HG03196 (cell line): ENCODE measurements around the gene FBLN2.
"Not testable (repeated sequence)": the region's sequence is repeated elsewhere in the genome, so short reads cannot be mapped to it uniquely, and the experiment has no call there.

ENCODE experiments used
- ATAC-seq: cut with Tn5 transposase; IDR thresholded peaks from one replicate; pipeline ENCODE4 v1.9.1; 2021; ENCODE audit not compliant: unreplicated experiment

The FBLN2 gene

DNA sequence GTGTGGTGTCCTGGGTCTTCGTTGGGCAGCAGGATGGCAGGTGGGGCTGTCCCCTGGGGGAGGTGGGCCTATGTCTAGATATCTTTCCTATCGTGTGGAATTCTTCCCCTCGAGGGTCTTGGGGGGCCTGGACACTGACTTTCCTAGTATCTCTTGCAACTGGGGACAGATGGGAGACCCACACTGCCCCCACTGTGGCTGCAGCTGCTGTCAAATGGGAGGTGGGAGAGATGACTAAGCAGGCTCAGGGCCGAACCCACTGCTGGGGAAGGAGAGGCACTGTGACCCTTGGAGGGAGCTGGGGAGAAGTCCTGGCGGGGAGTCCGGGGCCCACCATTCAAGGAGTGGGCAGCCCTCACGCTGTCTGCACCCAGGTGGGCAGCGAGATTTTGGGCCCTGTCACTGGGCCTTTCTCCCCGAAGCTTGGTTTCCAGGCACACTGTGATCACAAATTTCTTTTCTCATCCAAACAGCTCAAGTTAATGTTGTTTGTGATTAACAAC is 2.9 kb upstream of the FBLN2 start:
- no peak for ATAC-seq

DNA sequence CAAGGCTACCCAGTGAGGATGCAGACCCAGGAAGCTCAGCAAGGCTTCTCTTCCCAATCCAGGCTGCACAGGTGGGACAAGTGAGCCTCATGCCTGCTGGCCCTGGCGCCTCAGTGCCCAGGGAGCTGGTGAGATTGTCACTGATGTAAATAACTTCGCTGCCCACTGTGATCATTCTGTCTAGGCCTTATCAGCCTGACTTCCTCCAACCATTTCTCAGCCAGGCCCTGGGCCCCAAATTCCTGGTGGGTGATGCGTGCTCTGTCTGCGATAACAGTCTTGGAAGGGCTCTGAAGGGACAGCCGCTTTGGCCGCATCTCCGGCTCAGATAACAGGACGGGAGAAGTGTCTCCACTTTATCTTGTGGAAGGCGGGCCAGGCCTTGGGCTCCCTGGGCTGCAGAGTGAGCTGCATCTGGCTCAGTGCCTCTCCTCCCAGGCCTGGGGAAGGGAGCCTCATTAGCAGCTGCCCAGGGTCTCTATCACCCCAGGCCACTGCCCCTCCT is 2.2 kb upstream of the FBLN2 start:
- ATAC-seq, result no peak

GRCh38 chr3:13547591-13548371 is 1.1 kb upstream of the FBLN2 start:
- no peak for ATAC-seq

DNA sequence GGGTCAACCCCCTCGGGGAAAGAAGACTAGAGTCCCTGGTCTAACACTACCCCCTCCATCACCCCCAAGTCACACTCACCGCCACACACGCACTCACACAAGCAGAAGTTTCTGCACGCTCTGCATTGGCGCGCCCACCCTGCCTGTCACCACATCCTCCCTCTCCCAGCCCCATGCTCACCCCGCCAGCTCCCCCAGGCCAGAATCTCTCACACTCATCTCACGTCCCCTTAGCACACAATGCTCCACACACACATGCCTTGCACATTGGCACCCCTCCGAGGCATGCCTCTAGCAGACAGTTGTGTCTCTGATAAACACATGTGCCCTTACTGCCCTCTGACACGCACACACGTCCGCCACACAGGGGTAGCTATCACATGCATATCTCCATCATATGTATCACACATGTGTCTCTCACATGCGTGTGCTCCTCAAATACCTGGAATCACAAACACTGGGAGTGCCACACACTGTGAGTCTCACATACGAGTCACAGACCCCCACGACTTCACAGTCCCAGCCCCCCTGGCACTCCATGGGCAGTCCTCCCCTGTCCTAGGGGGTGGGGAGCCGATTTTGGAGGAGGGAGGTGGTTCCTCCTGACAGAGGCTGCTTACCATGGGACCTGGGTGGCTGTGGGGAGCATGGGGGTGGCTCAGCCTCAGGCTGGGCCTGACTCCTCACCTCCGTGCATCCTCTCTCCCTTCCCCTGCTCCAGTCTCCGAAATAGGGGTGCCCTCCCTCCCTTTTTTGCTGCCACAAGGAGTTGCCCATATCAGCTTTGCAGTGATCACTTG is 898 bp downstream of the FBLN2 start:
- no peak for ATAC-seq

GRCh38 chr3:13550423-13550690 is 1.4 kb downstream of the FBLN2 start:
- ATAC-seq, result no peak

DNA sequence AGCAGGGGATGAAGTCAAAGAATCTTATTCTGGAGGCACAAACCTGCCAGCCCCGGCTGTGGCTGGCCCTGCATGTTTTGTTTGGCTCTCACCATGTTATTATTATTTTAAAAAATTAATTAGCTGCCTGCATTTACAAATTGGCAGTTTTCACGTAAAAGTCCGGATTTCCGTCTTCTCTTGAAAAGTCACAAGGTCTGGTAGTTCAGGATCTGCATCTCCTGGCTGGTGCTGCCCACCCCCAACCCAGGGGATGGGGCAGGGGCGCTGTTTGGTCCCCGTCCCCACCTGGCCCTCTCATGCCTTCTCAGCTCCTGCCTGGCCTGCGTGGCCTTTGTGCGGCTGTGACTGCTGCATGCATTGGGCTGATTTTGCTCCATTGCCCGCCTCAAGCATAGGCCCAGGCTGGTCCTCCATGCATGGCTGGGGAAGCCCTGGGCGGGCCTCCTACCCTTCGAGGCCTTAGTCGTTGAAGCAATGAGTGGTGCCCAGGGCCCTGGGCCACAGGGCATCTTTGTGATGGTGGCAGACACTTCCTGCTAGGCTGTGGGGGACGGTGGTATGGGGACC is 2.0 kb downstream of the FBLN2 start:
- ATAC-seq, result no peak

GRCh38 chr3:13552857-13553652 is 4.1 kb downstream of the FBLN2 start:
- ATAC-seq, result no peak

DNA sequence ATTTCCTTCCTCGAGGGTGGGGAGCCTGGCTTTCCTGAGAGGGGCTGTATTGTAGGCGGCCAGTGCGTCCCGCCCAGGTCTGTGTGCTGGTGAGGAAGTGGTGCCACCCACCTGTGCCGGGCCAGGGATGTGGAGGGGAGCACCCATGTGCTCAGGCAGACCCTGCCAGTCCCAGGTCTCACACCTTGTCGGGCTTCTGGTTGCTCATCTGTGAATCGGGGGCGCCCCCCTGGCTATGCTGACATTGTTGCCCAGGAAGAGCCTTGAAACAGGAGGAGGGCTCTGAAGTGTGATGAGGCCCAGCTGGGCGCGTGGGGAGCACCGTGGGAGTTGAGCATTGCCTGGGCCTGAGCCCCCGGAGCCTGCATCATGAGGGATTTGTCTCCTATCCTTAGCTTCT is 4.8 kb downstream of the FBLN2 start:
- ATAC-seq, result no peak

- no peak for ATAC-seq
Measured at GRCh38 chr3:13555753-13556152, 6.8 kb downstream of the FBLN2 start.

DNA sequence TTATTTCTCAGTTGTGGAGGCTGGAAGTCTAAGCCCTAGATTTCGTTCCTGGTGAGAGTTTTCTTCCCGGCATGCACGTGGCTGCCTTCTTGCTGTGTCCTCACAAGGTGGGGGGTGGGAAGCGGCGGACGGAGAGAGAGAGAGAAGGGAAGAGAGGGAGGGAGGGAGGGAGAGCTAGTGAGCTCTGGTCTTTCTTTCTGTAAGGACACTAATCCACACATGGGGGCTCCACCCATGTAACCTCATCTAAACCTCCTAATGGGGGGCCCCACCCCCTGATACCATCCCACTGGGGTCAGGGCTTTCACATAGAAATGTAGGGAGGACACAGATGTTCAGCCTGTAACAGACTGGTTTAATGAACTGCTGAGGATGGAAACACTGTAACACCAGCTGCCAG is 7.3 kb downstream of the FBLN2 start:
- no peak for ATAC-seq

DNA sequence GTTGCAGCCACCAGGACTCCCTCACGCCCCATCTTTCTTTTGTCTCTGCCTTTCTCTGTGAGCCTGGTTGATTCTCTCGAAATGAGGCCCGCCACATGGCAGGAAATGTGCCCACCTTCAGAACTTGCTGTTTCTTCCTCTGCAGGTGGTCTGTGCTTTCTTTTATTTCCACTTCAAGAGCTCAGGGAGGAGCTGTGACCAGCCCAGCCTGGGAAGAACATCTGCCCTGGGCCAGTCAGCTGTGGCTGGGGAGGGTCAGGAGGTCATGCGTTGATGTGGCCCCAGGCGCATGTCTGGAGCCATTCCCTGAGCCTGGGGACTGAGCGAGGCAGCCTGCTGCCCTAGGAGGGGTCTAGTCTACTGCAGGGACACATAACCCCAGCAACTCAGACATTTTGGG is 8.0 kb downstream of the FBLN2 start:
- no peak for ATAC-seq

GRCh38 chr3:13557417-13557816 is 8.5 kb downstream of the FBLN2 start:
- ATAC-seq, result no peak

DNA sequence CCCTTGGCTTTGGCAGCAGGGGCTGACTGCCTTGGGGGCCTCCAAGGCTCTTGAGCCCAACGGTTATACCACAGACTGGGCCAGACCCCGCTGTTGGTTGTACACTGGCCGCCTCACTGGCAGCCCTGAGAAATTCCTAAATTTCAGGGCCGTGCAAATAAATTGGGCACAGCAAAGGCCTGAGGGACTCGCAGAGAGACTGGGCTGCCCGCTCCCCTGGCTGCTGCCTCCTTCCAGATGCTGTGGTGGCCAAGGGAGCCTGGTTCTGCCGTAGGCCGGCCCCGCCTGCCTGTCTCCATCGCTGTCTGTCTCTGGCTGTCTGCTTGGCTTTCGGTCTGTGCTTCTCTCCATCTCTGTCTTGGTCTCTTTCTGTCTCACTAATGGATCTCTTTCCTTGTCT is 9.0 kb downstream of the FBLN2 start:
- no peak for ATAC-seq

DNA sequence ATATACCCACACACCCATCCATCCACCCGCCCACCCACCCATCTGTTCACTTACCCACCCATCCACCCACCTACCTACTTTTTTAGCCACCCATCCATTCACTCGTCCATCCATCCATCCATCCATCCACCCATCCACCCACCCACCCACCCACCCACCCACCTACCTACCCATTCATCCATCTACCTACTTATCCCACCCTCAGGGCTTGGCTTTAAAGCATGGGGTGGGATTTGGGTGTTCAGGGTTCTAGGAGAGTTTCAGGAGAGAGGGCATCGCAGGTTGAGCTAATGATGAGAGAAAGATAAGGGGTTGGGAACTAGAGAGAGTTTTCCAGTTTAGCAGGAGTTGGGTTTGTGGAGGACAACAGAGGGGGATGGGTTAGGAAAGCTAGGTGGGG is 9.7 kb downstream of the FBLN2 start:
- no peak for ATAC-seq

GRCh38 chr3:13559764-13560525 is 11.0 kb downstream of the FBLN2 start:
- no peak for ATAC-seq

GRCh38 chr3:13561376-13561775 is 12.5 kb downstream of the FBLN2 start:
- ATAC-seq, result no peak

DNA sequence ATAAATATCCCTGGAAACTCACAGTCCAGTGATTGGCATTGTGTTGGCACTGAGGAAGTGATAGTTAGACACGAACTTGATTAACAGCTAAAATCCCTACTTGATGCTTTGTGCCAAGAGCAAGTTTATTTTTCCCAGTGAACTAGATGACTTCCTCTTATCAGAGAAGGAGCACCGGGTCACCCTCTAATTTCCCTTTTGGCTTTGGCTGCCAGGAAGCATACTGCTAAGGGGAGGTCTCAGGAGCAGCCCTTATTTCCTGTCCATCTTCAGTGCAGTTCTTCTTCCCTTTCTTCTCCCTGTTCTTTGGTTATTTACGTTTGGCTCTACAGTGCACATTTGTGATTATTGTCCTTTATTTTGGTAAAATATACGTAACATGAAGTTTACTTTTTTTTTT is 13.0 kb downstream of the FBLN2 start:
- ATAC-seq, result no peak

GRCh38 chr3:13562421-13562820 is 13.5 kb downstream of the FBLN2 start:
- ATAC-seq, result not testable (repeated sequence)

GRCh38 chr3:13563321-13563720 is 14.4 kb downstream of the FBLN2 start:
- no peak for ATAC-seq

DNA sequence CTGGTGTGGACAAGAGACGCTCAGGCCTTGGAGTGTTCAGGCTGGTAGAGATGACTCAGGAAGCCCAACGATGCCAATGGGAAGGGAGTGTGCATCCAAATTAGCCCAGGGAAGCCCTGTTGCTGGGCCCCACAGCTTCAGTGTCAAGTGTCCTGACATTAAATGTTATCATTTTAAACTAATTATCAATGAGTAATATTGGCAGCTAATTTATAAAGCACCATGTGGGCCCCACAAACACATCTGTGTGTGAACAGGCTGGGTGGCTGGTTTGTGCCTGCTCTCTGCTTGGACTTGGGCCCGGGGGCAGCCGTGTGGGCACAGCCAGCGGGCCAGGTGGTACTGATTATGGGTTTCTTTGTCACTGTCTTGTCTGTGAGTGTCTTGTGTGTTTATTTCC is 15.0 kb downstream of the FBLN2 start:
- ATAC-seq, result no peak
